Smooth muscle cell (in vitro differentiated cells): ENCODE data around the gene SNX33. TPM values are rescaled to one million over a fixed set of nuclear protein-coding genes. Genes with fewer than 3 reads are reported as not detected.
A peak's percentile ranks its signal among the peaks of the same experiment; 100 is the strongest.

ENCODE experiments used
- DNase-seq: peaks from one replicate; lab custom pipeline; 2025; ENCODE audit not compliant: unreplicated experiment; lab: John Stamatoyannopoulos, UW
- H2AFZ ChIP-seq: fragments of 200-600 bp; sonication (generic); 2 replicates; pipeline ENCODE4 v1.6.0; 2016; ENCODE audit warnings: antibody characterized with exemption, low read depth, mild to moderate bottlenecking
- H3F3A ChIP-seq: fragments of 200-600 bp; sonication (generic); 2 replicates; pipeline ENCODE4 v1.6.0; 2017; ENCODE audit warnings: antibody characterized with exemption, low read depth
- H3K27ac ChIP-seq: fragments of 200-600 bp; sonication (generic); 2 replicates; pipeline ENCODE4 v1.5.1; 2016; ENCODE audit warnings: low read depth, mild to moderate bottlenecking
- H3K27me3 ChIP-seq: fragments of 200-600 bp; sonication (generic); 2 replicates; pipeline ENCODE4 v1.6.1; 2016; ENCODE audit warnings: low read depth, mild to moderate bottlenecking
- H3K36me3 ChIP-seq: fragments of 200-600 bp; sonication (generic); 2 replicates; pipeline ENCODE4 v1.5.1; 2016; ENCODE audit warnings: low read depth
- H3K4me1 ChIP-seq: fragments of 200-600 bp; sonication (generic); 2 replicates; pipeline ENCODE4 v1.5.1; 2016; ENCODE audit warnings: low read depth
- H3K4me2 ChIP-seq: fragments of 200-600 bp; sonication (generic); 2 replicates; pipeline ENCODE4 v1.6.0; 2016; ENCODE audit warnings: mild to moderate bottlenecking
- H3K4me3 ChIP-seq: fragments of 200-600 bp; sonication (generic); 2 replicates; pipeline ENCODE4 v1.5.1; 2016; ENCODE audit warnings: mild to moderate bottlenecking
- H3K79me2 ChIP-seq: fragments of 200-600 bp; sonication (generic); 2 replicates; pipeline ENCODE4 v1.6.0; 2016; ENCODE audit warnings: low read depth, mild to moderate bottlenecking
- H3K9ac ChIP-seq: fragments of 200-600 bp; sonication (generic); 2 replicates; pipeline ENCODE4 v1.6.0; 2016; ENCODE audit warnings: low read depth
- H3K9me3 ChIP-seq: fragments of 200-600 bp; sonication (generic); replicated peaks from 2 replicates; pipeline ENCODE4 v1.5.1; 2016; ENCODE audit warnings: low read depth
- H4K20me1 ChIP-seq: fragments of 200-600 bp; sonication (generic); 2 replicates; pipeline ENCODE4 v1.6.0; 2016; ENCODE audit warnings: low read depth
- WGBS: methylation state at CpG from one replicate; pipeline ENCODE4 v1.1.7; 2016; ENCODE audit warnings: low lambda C conversion rate; 5-methylcytosine and 5-hydroxymethylcytosine counted together
- polyA plus RNA-seq: library from polyadenylated mRNA; unstranded; fragments of >200 nt; fragmentation: Nextera tagmentation; extraction: Ambion mirVana; gene quantifications from 2 replicates; pipeline ENCODE4 v1.2.1, GENCODE V29; 2016
- total RNA-seq: library from RNA; depleted of rRNA; stranded (reverse); fragments of >200 nt; gene quantifications from 2 replicates; pipeline ENCODE4 v1.2.3, GENCODE V29; 2014
- TF ChIP-seq, protein P1 (sequence below): fragments of 200-600 bp; sonication (generic); IDR thresholded peaks from 2 replicates; pipeline ENCODE4 v1.5.1; 2017; ENCODE audit warnings: borderline replicate concordance, mild to moderate bottlenecking, antibody characterized with exemption; ENCODE audit not compliant: insufficient read depth, poor library complexity, severe bottlenecking

The SNX33 gene
- total and polyA plus RNA-seq, 2 experiments from 2014 or later, result 13.6 to 14.2 TPM

DNA sequence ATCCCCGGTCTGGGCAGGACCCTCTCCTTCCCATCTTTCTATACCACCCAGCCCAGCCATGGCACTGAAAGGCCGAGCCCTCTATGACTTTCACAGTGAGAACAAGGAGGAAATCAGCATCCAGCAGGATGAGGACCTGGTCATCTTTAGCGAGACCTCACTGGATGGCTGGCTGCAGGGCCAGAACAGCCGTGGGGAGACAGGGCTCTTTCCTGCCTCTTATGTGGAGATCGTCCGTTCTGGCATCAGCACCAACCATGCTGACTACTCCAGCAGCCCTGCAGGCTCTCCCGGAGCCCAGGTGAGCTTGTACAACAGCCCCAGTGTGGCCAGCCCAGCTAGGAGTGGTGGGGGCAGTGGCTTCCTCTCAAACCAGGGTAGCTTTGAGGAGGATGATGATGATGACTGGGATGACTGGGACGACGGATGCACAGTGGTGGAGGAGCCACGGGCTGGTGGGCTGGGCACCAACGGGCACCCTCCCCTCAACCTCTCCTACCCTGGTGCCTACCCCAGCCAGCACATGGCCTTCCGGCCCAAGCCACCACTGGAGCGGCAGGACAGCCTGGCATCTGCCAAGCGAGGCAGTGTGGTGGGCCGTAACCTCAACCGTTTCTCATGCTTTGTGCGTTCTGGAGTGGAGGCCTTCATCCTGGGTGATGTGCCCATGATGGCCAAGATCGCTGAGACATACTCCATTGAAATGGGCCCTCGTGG is 1.5 kb downstream of the SNX33 start:
- Histone ChIP-seq H2AFZ (no peak overlapping the region), H4K20me1 (peaks cover 56% of the 10 kb centered on the region), H3F3A (no peaks in the 10 kb centered on the region), H3K27ac (peak overlapping the region; percentile 95), H3K9ac (peak overlapping the region; percentile 97), H3K9me3 (no peaks in the 10 kb centered on the region), H3K79me2 (peaks cover 69% of the 10 kb centered on the region), H3K27me3 (no peaks in the 10 kb centered on the region), H3K4me3 (peak overlapping the region; percentile 91), H3K4me2 (peak overlapping the region; percentile 95), H3K4me1 (peaks cover 38% of the 10 kb centered on the region), H3K36me3 (no peaks in the 10 kb centered on the region)
- DNase-seq, result no peak
- TF ChIP-seq, protein P1, sequence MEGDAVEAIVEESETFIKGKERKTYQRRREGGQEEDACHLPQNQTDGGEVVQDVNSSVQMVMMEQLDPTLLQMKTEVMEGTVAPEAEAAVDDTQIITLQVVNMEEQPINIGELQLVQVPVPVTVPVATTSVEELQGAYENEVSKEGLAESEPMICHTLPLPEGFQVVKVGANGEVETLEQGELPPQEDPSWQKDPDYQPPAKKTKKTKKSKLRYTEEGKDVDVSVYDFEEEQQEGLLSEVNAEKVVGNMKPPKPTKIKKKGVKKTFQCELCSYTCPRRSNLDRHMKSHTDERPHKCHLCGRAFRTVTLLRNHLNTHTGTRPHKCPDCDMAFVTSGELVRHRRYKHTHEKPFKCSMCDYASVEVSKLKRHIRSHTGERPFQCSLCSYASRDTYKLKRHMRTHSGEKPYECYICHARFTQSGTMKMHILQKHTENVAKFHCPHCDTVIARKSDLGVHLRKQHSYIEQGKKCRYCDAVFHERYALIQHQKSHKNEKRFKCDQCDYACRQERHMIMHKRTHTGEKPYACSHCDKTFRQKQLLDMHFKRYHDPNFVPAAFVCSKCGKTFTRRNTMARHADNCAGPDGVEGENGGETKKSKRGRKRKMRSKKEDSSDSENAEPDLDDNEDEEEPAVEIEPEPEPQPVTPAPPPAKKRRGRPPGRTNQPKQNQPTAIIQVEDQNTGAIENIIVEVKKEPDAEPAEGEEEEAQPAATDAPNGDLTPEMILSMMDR, result no peak
- 85% methylated on average over 19 of the region's 19 CpGs for WGBS

DNA sequence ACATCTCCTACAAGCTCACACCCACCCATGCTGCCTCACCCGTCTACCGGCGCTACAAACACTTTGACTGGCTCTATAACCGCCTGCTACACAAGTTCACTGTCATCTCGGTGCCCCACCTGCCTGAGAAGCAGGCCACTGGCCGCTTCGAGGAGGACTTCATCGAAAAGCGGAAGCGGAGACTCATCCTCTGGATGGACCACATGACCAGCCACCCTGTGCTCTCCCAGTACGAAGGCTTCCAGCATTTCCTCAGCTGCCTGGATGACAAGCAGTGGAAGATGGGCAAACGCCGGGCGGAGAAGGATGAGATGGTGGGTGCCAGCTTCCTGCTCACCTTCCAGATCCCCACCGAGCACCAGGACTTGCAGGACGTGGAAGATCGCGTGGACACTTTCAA is 2.1 kb downstream of the SNX33 start:
- 96% methylated on average over 18 of the region's 18 CpGs for WGBS
- H2AFZ ChIP-seq, result no peak overlapping the region
- H3K79me2 ChIP-seq, result peaks cover 75% of the 10 kb centered on the region
- peak overlapping the region; percentile 95 for H3K4me2 ChIP-seq
- peaks cover 63% of the 10 kb centered on the region for H4K20me1 ChIP-seq
- TF ChIP-seq, protein P1, result no peak
- no peaks in the 10 kb centered on the region for H3K9me3 ChIP-seq
- H3K9ac ChIP-seq, result no peak overlapping the region
- H3K27me3 ChIP-seq, result no peaks in the 10 kb centered on the region
- DNase-seq, result no peak
- peaks cover 38% of the 10 kb centered on the region for H3K4me1 ChIP-seq
- H3F3A ChIP-seq, result no peaks in the 10 kb centered on the region
- peak overlapping the region; percentile 29 for H3K4me3 ChIP-seq
- H3K27ac ChIP-seq, result no peak overlapping the region
- no peaks in the 10 kb centered on the region for H3K36me3 ChIP-seq

DNA sequence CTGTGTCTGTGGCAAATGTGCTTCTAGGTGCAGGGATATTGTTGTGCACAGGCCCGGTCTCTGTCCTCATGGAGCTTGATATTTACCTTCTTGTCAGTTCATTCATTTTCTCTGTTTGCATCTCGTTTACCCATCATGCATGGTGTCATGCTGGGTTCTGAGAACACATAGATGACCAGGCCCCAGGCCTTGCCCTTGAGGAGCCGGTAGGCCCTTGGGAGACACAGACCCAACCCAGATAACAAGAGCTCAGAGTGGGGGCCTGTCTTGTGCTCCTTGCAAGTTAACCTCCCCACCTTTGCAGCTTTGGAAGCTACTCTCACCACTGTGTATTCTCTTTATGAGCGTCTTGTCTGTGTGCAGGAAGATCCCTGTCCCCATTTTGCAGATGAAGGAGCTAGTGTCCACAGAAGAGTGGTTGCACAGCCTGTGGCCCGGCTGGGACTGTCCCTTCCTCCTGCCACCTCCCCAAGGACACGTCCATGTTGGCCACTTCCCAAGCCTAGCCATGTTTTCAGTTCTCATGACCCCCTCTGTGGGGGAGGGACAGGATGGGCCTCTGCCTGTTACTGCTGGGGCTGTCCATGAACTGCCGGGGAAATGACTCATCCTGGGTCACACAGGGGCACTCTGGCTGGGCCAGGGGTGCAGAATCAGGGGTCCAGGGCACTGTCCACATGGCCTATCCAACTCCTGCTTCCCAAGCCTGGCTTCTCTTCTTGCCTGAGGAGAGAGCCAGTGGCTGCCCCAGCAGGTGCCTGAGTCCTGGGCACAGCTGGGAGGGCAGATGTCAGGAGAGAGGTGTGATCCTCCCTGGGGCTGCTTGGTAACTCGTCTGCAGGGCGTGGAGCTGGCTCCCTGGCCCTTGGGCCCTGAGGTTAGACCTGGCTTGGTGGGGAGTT is 3.4 kb downstream of the SNX33 start:
- peak overlapping the region; percentile 29 for H3K4me3 ChIP-seq
- H3K4me2 ChIP-seq, result peak overlapping the region; percentile 95
- H3K27ac ChIP-seq, result peak overlapping the region; percentile 47
- H3K36me3 ChIP-seq, result no peaks in the 10 kb centered on the region
- H3K79me2 ChIP-seq, result peaks cover 84% of the 10 kb centered on the region
- no peaks in the 10 kb centered on the region for H3F3A ChIP-seq
- H3K27me3 ChIP-seq, result no peaks in the 10 kb centered on the region
- no peak overlapping the region for H2AFZ ChIP-seq
- no peak overlapping the region for H3K9ac ChIP-seq
- peaks cover 38% of the 10 kb centered on the region for H3K4me1 ChIP-seq
- H4K20me1 ChIP-seq, result peaks cover 76% of the 10 kb centered on the region
- WGBS, result 72% methylated on average over 9 of the region's 9 CpGs
- TF ChIP-seq, protein P1, result no peak
- H3K9me3 ChIP-seq, result no peaks in the 10 kb centered on the region
- no peak for DNase-seq
